Progenitor cell of endocrine pancreas (in vitro differentiated cells): ENCODE measurements around the gene MTHFD2L. TPM values are rescaled to one million over a fixed set of nuclear protein-coding genes. Genes with fewer than 3 reads are reported as not detected.

Source experiments
- DNase-seq: peaks from one replicate; pipeline ENCODE4 v3.0.0; 2021; ENCODE audit warnings: low spot score; ENCODE audit not compliant: unreplicated experiment
- H3K27ac Mint-ChIP-seq: 2 replicates; pipeline ENCODE4 v1.8.0; 2021; ENCODE audit warnings: mild to moderate bottlenecking, moderate library complexity, mixed read lengths
- H3K27me3 Mint-ChIP-seq: 2 replicates; pipeline ENCODE4 v1.8.0; 2021; ENCODE audit warnings: mixed read lengths
- H3K36me3 Mint-ChIP-seq: 2 replicates; pipeline ENCODE4 v1.8.0; 2022; ENCODE audit warnings: mixed read lengths; ENCODE audit not compliant: insufficient read depth
- H3K4me1 Mint-ChIP-seq: 2 replicates; pipeline ENCODE4 v1.8.0; 2021; ENCODE audit warnings: low read depth, mixed read lengths
- H3K4me3 Mint-ChIP-seq: 2 replicates; pipeline ENCODE4 v1.8.0; 2021; ENCODE audit warnings: low read depth, mild to moderate bottlenecking, moderate library complexity, mixed read lengths
- H3K9me3 Mint-ChIP-seq: 2 replicates; pipeline ENCODE4 v1.8.0; 2021; ENCODE audit warnings: low read depth, mixed read lengths
- total RNA-seq: library from RNA; stranded (reverse); gene quantifications from 2 replicates; pipeline ENCODE4 v1.2.1, GENCODE V29; 2021
- TF ChIP-seq, protein P1 (sequence below): fragments of 200-600 bp; sonication (generic); IDR thresholded peaks from one replicate; pipeline ENCODE4 v1.5.0; 2021; ENCODE audit warnings: antibody characterized with exemption, mild to moderate bottlenecking; ENCODE audit not compliant: unreplicated experiment

MTHFD2L gene
- total RNA-seq, 1 donor from 2014 or later = 23.3 TPM

- H3K4me1 Mint-ChIP-seq = no peaks in the 10 kb centered on the region
Measured at GRCh38 chr4:74297539-74297938, 139.6 kb downstream of the MTHFD2L start.

GRCh38 chr4:74304095-74304625 lies 146.2 kb downstream of the MTHFD2L start:
- H3K27ac Mint-ChIP-seq = no peak overlapping the region
- no peaks in the 10 kb centered on the region for H3K4me1 Mint-ChIP-seq
- DNase-seq = no peak
- no peaks in the 10 kb centered on the region for H3K9me3 Mint-ChIP-seq
- TF ChIP-seq, protein P1, sequence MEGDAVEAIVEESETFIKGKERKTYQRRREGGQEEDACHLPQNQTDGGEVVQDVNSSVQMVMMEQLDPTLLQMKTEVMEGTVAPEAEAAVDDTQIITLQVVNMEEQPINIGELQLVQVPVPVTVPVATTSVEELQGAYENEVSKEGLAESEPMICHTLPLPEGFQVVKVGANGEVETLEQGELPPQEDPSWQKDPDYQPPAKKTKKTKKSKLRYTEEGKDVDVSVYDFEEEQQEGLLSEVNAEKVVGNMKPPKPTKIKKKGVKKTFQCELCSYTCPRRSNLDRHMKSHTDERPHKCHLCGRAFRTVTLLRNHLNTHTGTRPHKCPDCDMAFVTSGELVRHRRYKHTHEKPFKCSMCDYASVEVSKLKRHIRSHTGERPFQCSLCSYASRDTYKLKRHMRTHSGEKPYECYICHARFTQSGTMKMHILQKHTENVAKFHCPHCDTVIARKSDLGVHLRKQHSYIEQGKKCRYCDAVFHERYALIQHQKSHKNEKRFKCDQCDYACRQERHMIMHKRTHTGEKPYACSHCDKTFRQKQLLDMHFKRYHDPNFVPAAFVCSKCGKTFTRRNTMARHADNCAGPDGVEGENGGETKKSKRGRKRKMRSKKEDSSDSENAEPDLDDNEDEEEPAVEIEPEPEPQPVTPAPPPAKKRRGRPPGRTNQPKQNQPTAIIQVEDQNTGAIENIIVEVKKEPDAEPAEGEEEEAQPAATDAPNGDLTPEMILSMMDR = no peak
- peaks cover 4% of the 10 kb centered on the region for H3K27me3 Mint-ChIP-seq
- H3K4me3 Mint-ChIP-seq = no peak overlapping the region
- no peaks in the 10 kb centered on the region for H3K36me3 Mint-ChIP-seq

More at GRCh38 chr4:74297539-74297938, 139.6 kb downstream of the MTHFD2L start:
- Mint-ChIP-seq H3K4me3 (no peak overlapping the region), H3K27me3 (no peaks in the 10 kb centered on the region), H3K27ac (no peak overlapping the region), H3K36me3 (no peaks in the 10 kb centered on the region), H3K9me3 (no peaks in the 10 kb centered on the region)
- DNase-seq = no peak
- TF ChIP-seq, protein P1 = no peak

GRCh38 chr4:74305000-74305399 lies 147.1 kb downstream of the MTHFD2L start:
- H3K4me1 Mint-ChIP-seq = no peaks in the 10 kb centered on the region
- H3K27ac Mint-ChIP-seq = no peak overlapping the region
- H3K36me3 Mint-ChIP-seq = no peaks in the 10 kb centered on the region
- TF ChIP-seq, protein P1 = no peak
- peaks cover 4% of the 10 kb centered on the region for H3K27me3 Mint-ChIP-seq
- no peaks in the 10 kb centered on the region for H3K9me3 Mint-ChIP-seq
- DNase-seq = no peak
- no peak overlapping the region for H3K4me3 Mint-ChIP-seq

- TF ChIP-seq, protein P1 = no peak
- peaks cover 4% of the 10 kb centered on the region for H3K27me3 Mint-ChIP-seq
- no peaks in the 10 kb centered on the region for H3K4me1 Mint-ChIP-seq
- no peaks in the 10 kb centered on the region for H3K9me3 Mint-ChIP-seq
- no peak for DNase-seq
- no peaks in the 10 kb centered on the region for H3K36me3 Mint-ChIP-seq
- no peak overlapping the region for H3K4me3 Mint-ChIP-seq
- H3K27ac Mint-ChIP-seq = no peak overlapping the region
Measured at GRCh38 chr4:74307170-74307569, 149.3 kb downstream of the MTHFD2L start.

GRCh38 chr4:74308215-74308614 lies 150.3 kb downstream of the MTHFD2L start, which contains the start of gene EPGN:
EPGN (plus strand) TSS chr4:74308470; CDS start chr4:74308534, 64 bp downstream.
- no peak within 1 kb of the TSS for H3K27ac Mint-ChIP-seq
- no peak within 1 kb of the TSS for H3K4me3 Mint-ChIP-seq
- no peaks in the 10 kb centered on the region for H3K36me3 Mint-ChIP-seq
- no peak for DNase-seq
- H3K27me3 Mint-ChIP-seq = peaks cover 4% of the 10 kb centered on the region
- TF ChIP-seq, protein P1 = no peak
- H3K4me1 Mint-ChIP-seq = no peaks in the 10 kb centered on the region
- H3K9me3 Mint-ChIP-seq = no peaks in the 10 kb centered on the region
